ENCODE data around the gene OR2M5. TPM values are rescaled to one million over a fixed set of nuclear protein-coding genes. Genes with fewer than 3 reads are reported as not detected.

The OR2M5 gene
- polyA plus RNA-seq, 1 donor from 2014 or later, result not detected

DNA sequence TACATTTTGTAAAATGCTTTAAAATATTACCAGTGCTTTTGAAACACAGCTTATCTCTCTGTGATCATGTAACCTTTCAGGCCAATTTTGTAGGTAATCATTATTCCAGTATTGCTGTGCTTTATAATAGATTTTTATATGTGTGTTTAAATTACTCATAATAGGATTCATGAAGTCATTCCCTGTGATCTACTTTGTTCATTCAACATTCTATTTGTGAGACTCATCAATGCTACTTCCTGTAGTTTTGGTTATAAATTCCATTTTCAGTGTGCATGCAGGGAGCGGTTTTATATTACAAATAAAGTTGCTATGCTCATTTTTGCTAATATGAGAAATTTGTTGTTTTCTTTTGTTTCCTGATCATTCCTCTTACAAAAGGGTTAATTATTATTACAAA lies 4.1 kb upstream of the OR2M5 start:
- Histone ChIP-seq H3F3A (ENCODE audit: insufficient read depth, low read length, poor library complexity, severe bottlenecking) (no peaks in the 10 kb centered on the region), H3K27ac (ENCODE audit: low read length) (no peak overlapping the region), H2AFZ (ENCODE audit: low read depth, low read length) (no peak overlapping the region), H3K27me3 (ENCODE audit: insufficient read depth, low read depth, low read length) (no peaks in the 10 kb centered on the region), H4K20me1 (ENCODE audit: insufficient read depth) (no peaks in the 10 kb centered on the region), H3K4me3 (ENCODE audit: low read length) (no peak overlapping the region), H3K9me2 (ENCODE audit: insufficient read depth, low read length) (no peaks in the 10 kb centered on the region), H3K9ac (ENCODE audit: low read length) (no peak overlapping the region), H3K9me3 (ENCODE audit: low read length) (no peaks in the 10 kb centered on the region), H3K36me3 (ENCODE audit: insufficient read depth, low read length) (no peaks in the 10 kb centered on the region), H3K4me2 (ENCODE audit: low read length) (no peak overlapping the region), H3K79me2 (replicated peaks; ENCODE audit: insufficient read depth, low read length) (no peaks in the 10 kb centered on the region)
- TF ChIP-seq, protein P1, sequence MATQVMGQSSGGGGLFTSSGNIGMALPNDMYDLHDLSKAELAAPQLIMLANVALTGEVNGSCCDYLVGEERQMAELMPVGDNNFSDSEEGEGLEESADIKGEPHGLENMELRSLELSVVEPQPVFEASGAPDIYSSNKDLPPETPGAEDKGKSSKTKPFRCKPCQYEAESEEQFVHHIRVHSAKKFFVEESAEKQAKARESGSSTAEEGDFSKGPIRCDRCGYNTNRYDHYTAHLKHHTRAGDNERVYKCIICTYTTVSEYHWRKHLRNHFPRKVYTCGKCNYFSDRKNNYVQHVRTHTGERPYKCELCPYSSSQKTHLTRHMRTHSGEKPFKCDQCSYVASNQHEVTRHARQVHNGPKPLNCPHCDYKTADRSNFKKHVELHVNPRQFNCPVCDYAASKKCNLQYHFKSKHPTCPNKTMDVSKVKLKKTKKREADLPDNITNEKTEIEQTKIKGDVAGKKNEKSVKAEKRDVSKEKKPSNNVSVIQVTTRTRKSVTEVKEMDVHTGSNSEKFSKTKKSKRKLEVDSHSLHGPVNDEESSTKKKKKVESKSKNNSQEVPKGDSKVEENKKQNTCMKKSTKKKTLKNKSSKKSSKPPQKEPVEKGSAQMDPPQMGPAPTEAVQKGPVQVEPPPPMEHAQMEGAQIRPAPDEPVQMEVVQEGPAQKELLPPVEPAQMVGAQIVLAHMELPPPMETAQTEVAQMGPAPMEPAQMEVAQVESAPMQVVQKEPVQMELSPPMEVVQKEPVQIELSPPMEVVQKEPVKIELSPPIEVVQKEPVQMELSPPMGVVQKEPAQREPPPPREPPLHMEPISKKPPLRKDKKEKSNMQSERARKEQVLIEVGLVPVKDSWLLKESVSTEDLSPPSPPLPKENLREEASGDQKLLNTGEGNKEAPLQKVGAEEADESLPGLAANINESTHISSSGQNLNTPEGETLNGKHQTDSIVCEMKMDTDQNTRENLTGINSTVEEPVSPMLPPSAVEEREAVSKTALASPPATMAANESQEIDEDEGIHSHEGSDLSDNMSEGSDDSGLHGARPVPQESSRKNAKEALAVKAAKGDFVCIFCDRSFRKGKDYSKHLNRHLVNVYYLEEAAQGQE (IDR thresholded peaks at IDR 0.05; ENCODE audit: borderline replicate concordance), result no peak
- TF ChIP-seq TAF1 (IDR thresholded peaks at IDR 0.05; ENCODE audit: low read depth), result no peak

DNA sequence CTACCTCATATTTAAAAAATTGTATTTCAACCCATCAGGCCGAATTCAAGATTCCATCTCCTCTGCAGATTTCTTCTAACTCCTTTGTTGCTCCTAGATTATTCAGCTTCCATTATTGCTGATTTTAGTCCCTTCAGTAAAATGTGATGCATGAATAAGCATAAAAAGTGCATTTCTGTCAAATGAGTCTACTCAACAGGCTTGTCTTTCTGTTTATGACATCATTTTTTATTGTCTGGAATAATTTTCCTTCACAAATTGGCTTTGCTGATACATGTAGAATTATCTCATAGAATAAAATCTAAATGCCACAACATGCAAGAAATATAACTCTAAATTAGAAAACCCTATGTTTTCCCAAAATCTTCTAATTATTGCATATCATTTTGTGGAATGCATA lies 1.6 kb upstream of the OR2M5 start:
- no peak overlapping the region for H3K4me2 ChIP-seq (ENCODE audit: low read length)
- H3K9me3 ChIP-seq (ENCODE audit: low read length), result no peaks in the 10 kb centered on the region
- no peaks in the 10 kb centered on the region for H3K27me3 ChIP-seq (ENCODE audit: insufficient read depth, low read depth, low read length)
- TF ChIP-seq EZH2 (IDR thresholded peaks at IDR 0.05; ENCODE audit: borderline replicate concordance, insufficient read depth, low read length, poor library complexity, severe bottlenecking), result no peak
- no peak for TF ChIP-seq MXI1 (conservative IDR thresholded peaks at IDR 0.05; ENCODE audit: poor library complexity, severe bottlenecking)
- TF ChIP-seq, protein P1 (IDR thresholded peaks at IDR 0.05; ENCODE audit: borderline replicate concordance), result no peak
- no peak for TF ChIP-seq POLR2AphosphoS5 (IDR thresholded peaks at IDR 0.05)
- no peak for TF ChIP-seq SMC3 (conservative IDR thresholded peaks at IDR 0.05; ENCODE audit: poor library complexity)
- no peak for TF ChIP-seq TAF1 (IDR thresholded peaks at IDR 0.05; ENCODE audit: low read depth)
- TF ChIP-seq, protein P2, sequence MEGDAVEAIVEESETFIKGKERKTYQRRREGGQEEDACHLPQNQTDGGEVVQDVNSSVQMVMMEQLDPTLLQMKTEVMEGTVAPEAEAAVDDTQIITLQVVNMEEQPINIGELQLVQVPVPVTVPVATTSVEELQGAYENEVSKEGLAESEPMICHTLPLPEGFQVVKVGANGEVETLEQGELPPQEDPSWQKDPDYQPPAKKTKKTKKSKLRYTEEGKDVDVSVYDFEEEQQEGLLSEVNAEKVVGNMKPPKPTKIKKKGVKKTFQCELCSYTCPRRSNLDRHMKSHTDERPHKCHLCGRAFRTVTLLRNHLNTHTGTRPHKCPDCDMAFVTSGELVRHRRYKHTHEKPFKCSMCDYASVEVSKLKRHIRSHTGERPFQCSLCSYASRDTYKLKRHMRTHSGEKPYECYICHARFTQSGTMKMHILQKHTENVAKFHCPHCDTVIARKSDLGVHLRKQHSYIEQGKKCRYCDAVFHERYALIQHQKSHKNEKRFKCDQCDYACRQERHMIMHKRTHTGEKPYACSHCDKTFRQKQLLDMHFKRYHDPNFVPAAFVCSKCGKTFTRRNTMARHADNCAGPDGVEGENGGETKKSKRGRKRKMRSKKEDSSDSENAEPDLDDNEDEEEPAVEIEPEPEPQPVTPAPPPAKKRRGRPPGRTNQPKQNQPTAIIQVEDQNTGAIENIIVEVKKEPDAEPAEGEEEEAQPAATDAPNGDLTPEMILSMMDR (IDR thresholded peaks at IDR 0.05; ENCODE audit: poor library complexity, severe bottlenecking), result no peak
- TF ChIP-seq EP300 (conservative IDR thresholded peaks at IDR 0.05; ENCODE audit: poor library complexity, severe bottlenecking), result no peak
- no peaks in the 10 kb centered on the region for H3F3A ChIP-seq (ENCODE audit: insufficient read depth, low read length, poor library complexity, severe bottlenecking)
- H3K27ac ChIP-seq (ENCODE audit: low read length), result no peak overlapping the region
- H4K20me1 ChIP-seq (ENCODE audit: insufficient read depth), result no peaks in the 10 kb centered on the region
- H3K36me3 ChIP-seq (ENCODE audit: insufficient read depth, low read length), result no peaks in the 10 kb centered on the region
- H3K79me2 ChIP-seq (replicated peaks; ENCODE audit: insufficient read depth, low read length), result no peaks in the 10 kb centered on the region
- H3K9me2 ChIP-seq (ENCODE audit: insufficient read depth, low read length), result no peaks in the 10 kb centered on the region
- no peak overlapping the region for H3K4me3 ChIP-seq (ENCODE audit: low read length)
- no peak overlapping the region for H3K9ac ChIP-seq (ENCODE audit: low read length)
- no peak overlapping the region for H2AFZ ChIP-seq (ENCODE audit: low read depth, low read length)

All from neural cell (in vitro differentiated cells).